ENCODE measurements around the gene OSMR. TPM values are rescaled to one million over a fixed set of nuclear protein-coding genes. Genes with fewer than 3 reads are reported as not detected.
A peak's percentile ranks its signal among the peaks of the same experiment; 100 is the strongest.

Gene OSMR
- total and polyA plus RNA-seq, 2 of the 13 experiments (the other 11 are each of a cell fraction or from before 2014, with no cell fraction given): 21.3 to 86.5 TPM

DNA sequence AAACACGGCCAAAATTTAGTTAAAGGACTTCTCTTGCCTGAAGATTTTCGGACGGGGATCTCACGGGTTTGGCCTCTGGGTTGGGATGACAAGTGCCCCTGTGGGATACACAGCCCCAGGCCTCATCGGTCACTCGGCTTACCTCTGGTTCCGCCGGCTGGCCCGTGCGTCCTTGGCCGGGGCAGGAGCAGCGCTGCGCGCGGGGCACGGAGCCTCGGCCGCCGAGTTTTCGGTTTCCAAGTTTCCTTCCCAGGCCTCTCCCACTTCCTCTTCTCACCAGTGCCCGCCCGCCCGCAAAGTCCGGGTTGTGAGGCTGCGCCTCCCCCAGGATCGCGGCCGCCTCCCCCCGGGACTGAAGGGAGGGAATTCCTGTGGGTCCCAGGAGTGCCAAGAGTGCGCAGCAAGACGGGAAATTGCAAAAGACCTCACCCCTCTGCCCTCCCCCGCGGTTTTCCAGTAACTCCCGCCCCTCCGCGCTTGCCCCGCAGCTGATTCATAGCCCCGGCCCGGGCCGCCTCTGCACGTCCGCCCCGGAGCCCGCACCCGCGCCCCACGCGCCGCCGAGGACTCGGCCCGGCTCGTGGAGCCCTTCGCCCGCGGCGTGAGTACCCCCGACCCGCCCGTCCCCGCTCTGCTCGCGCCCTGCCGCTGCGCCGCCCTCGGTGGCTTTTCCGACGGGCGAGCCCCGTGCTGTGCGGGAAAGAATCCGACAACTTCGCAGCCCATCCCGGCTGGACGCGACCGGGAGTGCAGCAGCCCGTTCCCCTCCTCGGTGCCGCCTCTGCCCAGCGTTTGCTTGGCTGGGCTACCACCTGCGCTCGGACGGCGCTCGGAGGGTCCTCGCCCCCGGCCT lies at the start of gene OSMR (continued):
- TF ChIP-seq, protein P1, sequence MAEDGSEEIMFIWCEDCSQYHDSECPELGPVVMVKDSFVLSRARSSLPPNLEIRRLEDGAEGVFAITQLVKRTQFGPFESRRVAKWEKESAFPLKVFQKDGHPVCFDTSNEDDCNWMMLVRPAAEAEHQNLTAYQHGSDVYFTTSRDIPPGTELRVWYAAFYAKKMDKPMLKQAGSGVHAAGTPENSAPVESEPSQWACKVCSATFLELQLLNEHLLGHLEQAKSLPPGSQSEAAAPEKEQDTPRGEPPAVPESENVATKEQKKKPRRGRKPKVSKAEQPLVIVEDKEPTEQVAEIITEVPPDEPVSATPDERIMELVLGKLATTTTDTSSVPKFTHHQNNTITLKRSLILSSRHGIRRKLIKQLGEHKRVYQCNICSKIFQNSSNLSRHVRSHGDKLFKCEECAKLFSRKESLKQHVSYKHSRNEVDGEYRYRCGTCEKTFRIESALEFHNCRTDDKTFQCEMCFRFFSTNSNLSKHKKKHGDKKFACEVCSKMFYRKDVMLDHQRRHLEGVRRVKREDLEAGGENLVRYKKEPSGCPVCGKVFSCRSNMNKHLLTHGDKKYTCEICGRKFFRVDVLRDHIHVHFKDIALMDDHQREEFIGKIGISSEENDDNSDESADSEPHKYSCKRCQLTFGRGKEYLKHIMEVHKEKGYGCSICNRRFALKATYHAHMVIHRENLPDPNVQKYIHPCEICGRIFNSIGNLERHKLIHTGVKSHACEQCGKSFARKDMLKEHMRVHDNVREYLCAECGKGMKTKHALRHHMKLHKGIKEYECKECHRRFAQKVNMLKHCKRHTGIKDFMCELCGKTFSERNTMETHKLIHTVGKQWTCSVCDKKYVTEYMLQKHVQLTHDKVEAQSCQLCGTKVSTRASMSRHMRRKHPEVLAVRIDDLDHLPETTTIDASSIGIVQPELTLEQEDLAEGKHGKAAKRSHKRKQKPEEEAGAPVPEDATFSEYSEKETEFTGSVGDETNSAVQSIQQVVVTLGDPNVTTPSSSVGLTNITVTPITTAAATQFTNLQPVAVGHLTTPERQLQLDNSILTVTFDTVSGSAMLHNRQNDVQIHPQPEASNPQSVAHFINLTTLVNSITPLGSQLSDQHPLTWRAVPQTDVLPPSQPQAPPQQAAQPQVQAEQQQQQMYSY (CRISPR knock-in tag; IDR thresholded peaks at IDR 0.05): peak; percentile 22; the same call in 1 of the 2 replicates
- TF ChIP-seq ZNF256 (CRISPR knock-in tag; conservative IDR thresholded peaks at IDR 0.05) (no peak), ZBTB7B (CRISPR knock-in tag; IDR thresholded peaks at IDR 0.05) (no peak), KDM2A (CRISPR knock-in tag; IDR thresholded peaks at IDR 0.05; ENCODE audit: borderline replicate concordance, low read depth) (peak; percentile 90; the same call in 1 of the 2 replicates), ZNF788 (CRISPR knock-in tag; IDR thresholded peaks at IDR 0.05; ENCODE audit: borderline replicate concordance) (peak; percentile 78; the same call in 1 of the 2 replicates), HDAC2 (CRISPR knock-in tag; IDR thresholded peaks at IDR 0.05) (peak; percentile 62), ZKSCAN1 (IDR thresholded peaks at IDR 0.05; ENCODE audit: low read length) (no peak), FOXO1 (CRISPR knock-in tag; IDR thresholded peaks at IDR 0.05) (peak; percentile 63), TBX3 (IDR thresholded peaks at IDR 0.05; ENCODE audit: borderline replicate concordance) (no peak; the same call in 1 of the 2 replicates), IRF2 (CRISPR knock-in tag; IDR thresholded peaks at IDR 0.05) (peak; percentile 73), KMT2B (CRISPR knock-in tag; IDR thresholded peaks at IDR 0.05) (peak; percentile 58; the same call in 1 of the 2 replicates), KAT7 (CRISPR knock-in tag; IDR thresholded peaks at IDR 0.05; ENCODE audit: borderline replicate concordance) (no peak), ERF (CRISPR knock-in tag; IDR thresholded peaks at IDR 0.05) (peak; percentile 69; the same call in 1 of the 2 replicates)
- TF ChIP-seq, protein P2, sequence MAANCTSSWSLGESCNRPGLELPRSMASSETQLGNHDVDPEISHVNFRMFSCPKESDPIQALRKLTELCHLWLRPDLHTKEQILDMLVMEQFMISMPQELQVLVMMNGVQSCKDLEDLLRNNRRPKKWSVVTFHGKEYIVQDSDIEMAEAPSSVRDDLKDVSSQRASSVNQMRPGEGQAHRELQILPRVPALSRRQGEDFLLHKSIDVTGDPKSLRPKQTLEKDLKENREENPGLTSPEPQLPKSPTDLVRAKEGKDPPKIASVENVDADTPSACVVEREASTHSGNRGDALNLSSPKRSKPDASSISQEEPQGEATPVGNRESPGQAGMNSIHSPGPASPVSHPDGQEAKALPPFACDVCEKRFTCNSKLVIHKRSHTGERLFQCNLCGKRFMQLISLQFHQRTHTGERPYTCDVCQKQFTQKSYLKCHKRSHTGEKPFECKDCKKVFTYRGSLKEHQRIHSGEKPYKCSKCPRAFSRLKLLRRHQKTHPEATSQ (CRISPR knock-in tag; IDR thresholded peaks at IDR 0.05; ENCODE audit: borderline replicate concordance): peak; percentile 79; the same call in 1 of the 2 replicates
- TF ChIP-seq, protein P3, sequence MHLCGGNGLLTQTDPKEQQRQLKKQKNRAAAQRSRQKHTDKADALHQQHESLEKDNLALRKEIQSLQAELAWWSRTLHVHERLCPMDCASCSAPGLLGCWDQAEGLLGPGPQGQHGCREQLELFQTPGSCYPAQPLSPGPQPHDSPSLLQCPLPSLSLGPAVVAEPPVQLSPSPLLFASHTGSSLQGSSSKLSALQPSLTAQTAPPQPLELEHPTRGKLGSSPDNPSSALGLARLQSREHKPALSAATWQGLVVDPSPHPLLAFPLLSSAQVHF (CRISPR knock-in tag; IDR thresholded peaks at IDR 0.05): 0 out of 2 replicates have a peak, but pooled peaks have one; percentile 29
- TF ChIP-seq, protein P4, sequence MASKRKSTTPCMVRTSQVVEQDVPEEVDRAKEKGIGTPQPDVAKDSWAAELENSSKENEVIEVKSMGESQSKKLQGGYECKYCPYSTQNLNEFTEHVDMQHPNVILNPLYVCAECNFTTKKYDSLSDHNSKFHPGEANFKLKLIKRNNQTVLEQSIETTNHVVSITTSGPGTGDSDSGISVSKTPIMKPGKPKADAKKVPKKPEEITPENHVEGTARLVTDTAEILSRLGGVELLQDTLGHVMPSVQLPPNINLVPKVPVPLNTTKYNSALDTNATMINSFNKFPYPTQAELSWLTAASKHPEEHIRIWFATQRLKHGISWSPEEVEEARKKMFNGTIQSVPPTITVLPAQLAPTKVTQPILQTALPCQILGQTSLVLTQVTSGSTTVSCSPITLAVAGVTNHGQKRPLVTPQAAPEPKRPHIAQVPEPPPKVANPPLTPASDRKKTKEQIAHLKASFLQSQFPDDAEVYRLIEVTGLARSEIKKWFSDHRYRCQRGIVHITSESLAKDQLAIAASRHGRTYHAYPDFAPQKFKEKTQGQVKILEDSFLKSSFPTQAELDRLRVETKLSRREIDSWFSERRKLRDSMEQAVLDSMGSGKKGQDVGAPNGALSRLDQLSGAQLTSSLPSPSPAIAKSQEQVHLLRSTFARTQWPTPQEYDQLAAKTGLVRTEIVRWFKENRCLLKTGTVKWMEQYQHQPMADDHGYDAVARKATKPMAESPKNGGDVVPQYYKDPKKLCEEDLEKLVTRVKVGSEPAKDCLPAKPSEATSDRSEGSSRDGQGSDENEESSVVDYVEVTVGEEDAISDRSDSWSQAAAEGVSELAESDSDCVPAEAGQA (IDR thresholded peaks at IDR 0.05; ENCODE audit: low read depth): no peak
- TF ChIP-seq, protein P4 (CRISPR knock-in tag; IDR thresholded peaks at IDR 0.05; ENCODE audit: borderline replicate concordance): no peak; the same call in 1 of the 2 replicates
